OCI-LY3 (cell line): ENCODE measurements around the gene TIAM2.

ENCODE experiments used
- H2AFZ ChIP-seq: fragments of 200-600, 300-600 bp; shearing (Covaris generic); 2 replicates; pipeline ENCODE4 v1.6.0; 2014; ENCODE audit warnings: antibody characterized with exemption, low read depth, low read length
- H3K27ac ChIP-seq: fragments of 200-600, 300-600 bp; sonication (generic); 2 replicates; pipeline ENCODE4 v1.5.1; 2014; ENCODE audit warnings: mild to moderate bottlenecking, low read length, moderate library complexity, mixed read lengths
- H3K27me3 ChIP-seq: fragments of 200-600, 300-600 bp; sonication (generic); 2 replicates; pipeline ENCODE4 v1.6.1; 2014; ENCODE audit warnings: low read depth, low read length, mixed read lengths
- H3K36me3 ChIP-seq: fragments of 200-600, 300-600 bp; sonication (generic); replicated peaks from 2 replicates; pipeline ENCODE3; 2014; ENCODE audit warnings: low read depth, low read length, mixed read lengths
- H3K4me1 ChIP-seq: fragments of 300-600, 200-600 bp; sonication (generic); 2 replicates; pipeline ENCODE4 v1.6.1; 2014; ENCODE audit warnings: low read length, mixed read lengths
- H3K4me2 ChIP-seq: fragments of 200-600, 300-600 bp; sonication (generic); 2 replicates; pipeline ENCODE4 v1.6.1; 2014; ENCODE audit warnings: low read length, mixed read lengths
- H3K4me3 ChIP-seq: fragments of 300-600, 200-600 bp; sonication (generic); 2 replicates; pipeline ENCODE4 v1.5.1; 2014; ENCODE audit warnings: antibody characterized with exemption, mild to moderate bottlenecking, low read length, moderate library complexity
- H3K79me2 ChIP-seq: fragments of 300-600, 200-600 bp; shearing (Covaris generic); 2 replicates; pipeline ENCODE4 v1.6.1; 2014; ENCODE audit warnings: mild to moderate bottlenecking, low read length, mixed read lengths
- H3K9ac ChIP-seq: fragments of 300-600, 200-600 bp; shearing (Covaris generic); 2 replicates; pipeline ENCODE4 v1.6.0; 2014; ENCODE audit warnings: mild to moderate bottlenecking, low read length, moderate library complexity
- H3K9me3 ChIP-seq: fragments of 200-600, 300-600 bp; shearing (Covaris generic); 2 replicates; pipeline ENCODE4 v1.6.1; 2014; ENCODE audit warnings: low read length, mixed read lengths; ENCODE audit not compliant: insufficient read depth
- H4K20me1 ChIP-seq: fragments of 200-600, 300-600 bp; sonication (generic); 2 replicates; pipeline ENCODE4 v1.6.1; 2016; ENCODE audit warnings: low read length, mixed read lengths; ENCODE audit not compliant: insufficient read depth
- EZH2phosphoT487 ChIP-seq: fragments of 200-600 bp; shearing (Covaris generic); IDR thresholded peaks from 2 replicates; pipeline ENCODE4 v1.6.1; 2018; ENCODE audit warnings: antibody characterized with exemption, mixed run types, low read depth
- TF ChIP-seq, protein P1 (sequence below): fragments of 200-600, 300-600 bp; sonication (generic); IDR thresholded peaks from 2 replicates; pipeline ENCODE4 v1.5.1; 2014; ENCODE audit warnings: antibody characterized with exemption, low read length, low read depth

Gene TIAM2

DNA sequence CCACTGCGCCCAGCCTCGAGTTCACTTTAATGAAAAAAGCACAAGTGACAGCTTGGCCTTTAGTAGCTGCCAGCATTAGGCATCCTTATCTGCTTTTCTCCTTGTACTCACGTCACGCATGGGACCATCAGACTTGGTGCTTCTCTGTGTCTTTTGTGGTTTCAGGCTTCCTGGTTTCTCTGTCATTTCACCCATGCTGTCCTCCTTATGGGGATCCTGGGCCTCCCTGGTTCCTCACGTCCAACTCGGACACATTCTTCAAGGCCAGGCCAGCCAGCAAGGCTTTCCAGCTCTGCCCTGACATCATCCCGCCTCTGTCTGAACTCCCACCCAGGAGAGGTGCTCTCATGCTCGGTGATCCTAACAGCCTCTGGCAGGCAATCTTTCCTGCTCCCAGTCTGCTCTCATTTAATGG is 83.2 kb downstream of the TIAM2 start:
- Histone ChIP-seq H3K79me2 (no peaks in the 10 kb centered on the region), H3K4me3 (no peak overlapping the region), H2AFZ (no peak overlapping the region), H4K20me1 (no peaks in the 10 kb centered on the region), H3K4me2 (no peak overlapping the region), H3K9me3 (no peaks in the 10 kb centered on the region), H3K9ac (no peak overlapping the region), H3K4me1 (peaks cover 23% of the 10 kb centered on the region), H3K36me3 (no peaks in the 10 kb centered on the region), H3K27ac (no peak overlapping the region), H3K27me3 (peaks cover 5% of the 10 kb centered on the region; the same call in 1 of the 2 replicates)
- TF ChIP-seq EZH2phosphoT487, result no peak
- TF ChIP-seq, protein P1, sequence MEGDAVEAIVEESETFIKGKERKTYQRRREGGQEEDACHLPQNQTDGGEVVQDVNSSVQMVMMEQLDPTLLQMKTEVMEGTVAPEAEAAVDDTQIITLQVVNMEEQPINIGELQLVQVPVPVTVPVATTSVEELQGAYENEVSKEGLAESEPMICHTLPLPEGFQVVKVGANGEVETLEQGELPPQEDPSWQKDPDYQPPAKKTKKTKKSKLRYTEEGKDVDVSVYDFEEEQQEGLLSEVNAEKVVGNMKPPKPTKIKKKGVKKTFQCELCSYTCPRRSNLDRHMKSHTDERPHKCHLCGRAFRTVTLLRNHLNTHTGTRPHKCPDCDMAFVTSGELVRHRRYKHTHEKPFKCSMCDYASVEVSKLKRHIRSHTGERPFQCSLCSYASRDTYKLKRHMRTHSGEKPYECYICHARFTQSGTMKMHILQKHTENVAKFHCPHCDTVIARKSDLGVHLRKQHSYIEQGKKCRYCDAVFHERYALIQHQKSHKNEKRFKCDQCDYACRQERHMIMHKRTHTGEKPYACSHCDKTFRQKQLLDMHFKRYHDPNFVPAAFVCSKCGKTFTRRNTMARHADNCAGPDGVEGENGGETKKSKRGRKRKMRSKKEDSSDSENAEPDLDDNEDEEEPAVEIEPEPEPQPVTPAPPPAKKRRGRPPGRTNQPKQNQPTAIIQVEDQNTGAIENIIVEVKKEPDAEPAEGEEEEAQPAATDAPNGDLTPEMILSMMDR, result no peak

DNA sequence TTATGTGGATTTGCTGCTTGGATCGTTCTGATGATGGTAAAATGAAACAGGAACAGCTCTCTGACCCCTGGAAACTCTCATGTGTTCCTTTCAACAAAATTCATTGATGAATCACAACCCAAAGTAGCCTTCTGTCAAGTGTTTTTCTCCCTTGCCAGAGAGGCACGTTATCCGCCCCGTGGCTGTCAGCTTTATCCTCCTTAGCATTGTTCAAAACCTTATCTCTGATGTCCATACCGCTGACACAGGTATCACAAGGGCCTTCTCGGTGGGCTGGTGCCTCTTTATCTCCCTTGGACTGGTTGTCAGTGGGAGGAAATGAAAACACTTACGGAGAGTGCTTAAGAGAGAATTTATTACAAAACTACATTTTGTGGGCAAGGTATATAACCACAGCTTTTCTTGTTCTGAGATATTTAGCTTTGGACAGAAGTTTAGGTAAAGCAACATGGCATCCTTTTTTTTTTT is 84.9 kb downstream of the TIAM2 start:
- Histone ChIP-seq H2AFZ (no peak overlapping the region), H4K20me1 (no peaks in the 10 kb centered on the region)
- TF ChIP-seq, protein P1, result no peak
- no peak for TF ChIP-seq EZH2phosphoT487

DNA sequence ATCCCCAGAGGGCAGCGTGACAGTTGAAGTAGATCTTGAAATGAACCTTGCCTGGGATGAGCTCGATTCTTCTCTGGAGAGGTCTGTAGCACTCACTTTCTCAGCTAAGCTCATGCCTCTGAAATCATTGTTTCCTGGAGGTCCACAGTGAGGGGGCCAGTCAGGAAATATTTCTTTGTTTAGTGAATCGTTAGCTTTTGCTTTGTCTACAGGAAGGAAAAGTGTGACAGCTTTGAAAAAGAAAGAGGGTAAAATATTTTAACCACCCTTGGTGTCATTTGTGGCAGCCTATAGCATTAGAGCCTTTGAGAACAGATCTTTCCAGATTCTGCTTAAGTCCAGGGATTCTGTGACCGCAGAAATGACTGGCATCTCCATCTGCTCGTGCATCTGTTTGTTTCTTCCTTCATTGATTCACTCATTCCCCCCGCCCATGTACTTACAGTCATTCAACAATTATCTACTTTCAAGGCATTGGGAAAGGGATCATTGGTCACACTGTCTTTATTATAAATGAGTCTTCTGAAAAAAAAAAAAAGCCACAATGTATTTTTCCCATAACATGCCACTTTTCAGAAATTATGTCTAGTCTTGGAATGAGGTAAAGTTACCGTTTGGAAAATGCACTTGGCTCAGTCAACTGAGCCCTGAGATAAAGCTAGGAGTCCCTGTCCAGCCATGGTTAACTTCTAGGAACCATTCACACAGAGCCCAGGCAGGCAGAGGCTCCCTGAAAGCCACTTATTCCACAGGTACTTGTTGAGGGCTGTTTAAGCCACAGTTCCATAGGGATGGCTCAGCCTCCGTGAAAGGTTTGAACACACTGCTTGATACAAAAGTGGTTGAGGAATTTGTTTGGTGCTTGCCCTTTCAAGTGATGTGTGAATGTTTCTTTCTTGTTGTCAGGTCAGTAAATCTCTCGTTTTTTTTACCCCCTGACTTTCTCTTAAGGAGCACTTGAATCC is 86.0 kb downstream of the TIAM2 start:
- no peaks in the 10 kb centered on the region for H3K36me3 ChIP-seq
- TF ChIP-seq, protein P1, result no peak
- TF ChIP-seq EZH2phosphoT487, result no peak
- H3K4me1 ChIP-seq, result peaks cover 12% of the 10 kb centered on the region
- H3K9ac ChIP-seq, result no peak overlapping the region
- H3K27ac ChIP-seq, result no peak overlapping the region
- H4K20me1 ChIP-seq, result no peaks in the 10 kb centered on the region
- H3K79me2 ChIP-seq, result no peaks in the 10 kb centered on the region
- H3K4me3 ChIP-seq, result no peak overlapping the region
- no peak overlapping the region for H3K4me2 ChIP-seq
- no peaks in the 10 kb centered on the region for H3K9me3 ChIP-seq
- peaks cover 5% of the 10 kb centered on the region; the same call in 1 of the 2 replicates for H3K27me3 ChIP-seq
- H2AFZ ChIP-seq, result no peak overlapping the region

More for the DNA sequence above, 84.9 kb downstream of the TIAM2 start:
- Histone ChIP-seq H3K9ac (no peak overlapping the region), H3K27me3 (peaks cover 5% of the 10 kb centered on the region; the same call in 1 of the 2 replicates), H3K4me1 (peaks cover 23% of the 10 kb centered on the region), H3K4me3 (peak overlapping the region; percentile 18; the same call in 1 of the 2 replicates), H3K4me2 (peak overlapping the region; percentile 31), H3K79me2 (no peaks in the 10 kb centered on the region), H3K9me3 (no peaks in the 10 kb centered on the region), H3K36me3 (no peaks in the 10 kb centered on the region), H3K27ac (no peak overlapping the region)

DNA sequence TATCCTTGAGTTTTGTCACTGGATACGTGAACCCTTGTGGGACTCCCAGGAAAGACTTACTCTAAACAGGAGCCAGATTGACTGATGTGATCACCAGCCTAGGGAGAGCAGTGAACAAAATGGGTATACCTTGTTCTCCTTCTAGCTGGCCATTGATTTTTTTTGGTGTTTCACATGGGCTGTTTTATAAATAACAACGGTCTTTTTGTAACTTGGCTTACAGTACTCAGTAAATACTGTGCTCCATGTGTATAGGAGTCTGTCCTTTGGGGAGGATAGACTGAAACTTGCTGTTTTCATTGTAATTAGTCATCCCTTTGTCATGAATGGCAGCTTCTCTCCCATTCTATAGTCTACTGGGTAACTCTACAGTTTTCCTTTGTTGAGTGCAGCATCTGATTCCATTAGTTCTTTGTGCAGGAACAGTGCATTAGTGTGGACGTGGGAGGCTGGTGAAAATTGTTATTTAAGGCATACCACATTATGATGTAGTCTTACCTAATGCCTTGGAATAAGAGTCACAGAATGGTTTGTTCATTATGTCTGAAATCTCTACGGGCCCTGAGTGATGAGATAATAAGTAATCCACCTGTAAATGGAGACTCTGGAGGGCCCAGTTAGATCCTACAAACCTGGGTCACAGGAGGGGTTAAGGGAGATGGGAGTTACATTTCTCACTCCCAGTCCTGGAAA is 89.5 kb downstream of the TIAM2 start:
- Histone ChIP-seq H3K79me2 (no peaks in the 10 kb centered on the region), H3K9ac (no peak overlapping the region), H2AFZ (no peak overlapping the region), H3K4me2 (no peak overlapping the region), H3K4me1 (peaks cover 11% of the 10 kb centered on the region), H3K27ac (no peak overlapping the region), H3K4me3 (no peak overlapping the region), H4K20me1 (no peaks in the 10 kb centered on the region), H3K9me3 (no peaks in the 10 kb centered on the region), H3K27me3 (peaks cover 5% of the 10 kb centered on the region; the same call in 1 of the 2 replicates), H3K36me3 (no peaks in the 10 kb centered on the region)
- no peak for TF ChIP-seq EZH2phosphoT487
- TF ChIP-seq, protein P1, result no peak
